ENCODE measurements around the gene PAGR1. TPM values are rescaled to one million over a fixed set of nuclear protein-coding genes. Genes with fewer than 3 reads are reported as not detected.

Gene PAGR1
- total and polyA plus RNA-seq, 2 of the 13 experiments (the other 11 are each of a cell fraction or from before 2014, with no cell fraction given): 9.8 to 66.4 TPM

DNA sequence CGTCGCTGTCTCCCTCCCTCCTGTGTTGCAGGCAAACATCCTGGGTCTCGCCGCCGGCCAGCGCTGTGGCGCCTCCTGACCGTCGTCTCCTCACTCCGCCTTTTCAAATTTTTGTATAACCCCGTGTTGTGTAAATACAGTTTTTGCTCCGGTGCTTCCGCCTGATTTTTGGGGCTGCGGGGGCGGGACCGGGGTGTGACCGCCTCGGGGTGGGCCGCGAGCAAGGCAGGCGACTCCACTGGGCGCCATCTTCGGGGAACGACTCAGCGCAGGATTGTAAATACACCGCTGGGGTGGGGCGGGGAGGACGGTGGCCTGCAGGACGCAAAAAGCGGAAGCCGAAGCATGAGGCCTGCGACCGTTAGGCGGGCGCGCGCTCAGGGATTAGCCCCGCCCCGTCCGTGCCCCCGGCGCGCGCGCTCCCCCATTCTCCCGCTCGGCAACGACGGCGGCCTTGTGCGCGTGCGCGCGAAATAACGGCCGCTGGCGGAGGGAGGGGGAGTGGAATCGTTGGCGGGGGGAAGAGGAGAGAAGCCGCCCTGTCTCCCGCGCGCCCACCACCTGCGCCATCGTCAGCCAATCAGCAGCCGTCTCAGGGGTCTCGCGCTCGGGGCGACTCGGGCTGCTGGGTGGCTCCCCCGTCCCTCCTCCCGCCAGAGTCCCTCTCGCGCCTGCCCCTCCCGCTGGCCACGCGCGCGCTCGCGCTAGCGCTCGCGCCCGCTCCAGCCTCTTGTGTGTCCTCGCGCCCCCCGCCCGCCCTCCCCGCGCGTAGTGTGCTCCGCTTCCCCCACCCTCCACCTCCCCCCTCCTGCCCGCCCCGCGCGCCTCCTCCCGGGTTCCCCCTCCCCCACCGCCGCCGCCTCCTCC lies 10.5 kb upstream of the PAGR1 start (continued):
- TF ChIP-seq, protein P1, sequence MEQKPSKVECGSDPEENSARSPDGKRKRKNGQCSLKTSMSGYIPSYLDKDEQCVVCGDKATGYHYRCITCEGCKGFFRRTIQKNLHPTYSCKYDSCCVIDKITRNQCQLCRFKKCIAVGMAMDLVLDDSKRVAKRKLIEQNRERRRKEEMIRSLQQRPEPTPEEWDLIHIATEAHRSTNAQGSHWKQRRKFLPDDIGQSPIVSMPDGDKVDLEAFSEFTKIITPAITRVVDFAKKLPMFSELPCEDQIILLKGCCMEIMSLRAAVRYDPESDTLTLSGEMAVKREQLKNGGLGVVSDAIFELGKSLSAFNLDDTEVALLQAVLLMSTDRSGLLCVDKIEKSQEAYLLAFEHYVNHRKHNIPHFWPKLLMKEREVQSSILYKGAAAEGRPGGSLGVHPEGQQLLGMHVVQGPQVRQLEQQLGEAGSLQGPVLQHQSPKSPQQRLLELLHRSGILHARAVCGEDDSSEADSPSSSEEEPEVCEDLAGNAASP (CRISPR knock-in tag; IDR thresholded peaks at IDR 0.05; ENCODE audit: borderline replicate concordance): peak; percentile 78
- TF ChIP-seq TBL1XR1 (IDR thresholded peaks at IDR 0.05; ENCODE audit: borderline replicate concordance, low read length, partially characterized antibody) (peak; percentile 49), PHF20 (CRISPR knock-in tag; IDR thresholded peaks at IDR 0.05) (peak; percentile 87), HNRNPL (IDR thresholded peaks at IDR 0.05; ENCODE audit: low read depth, low read length) (peak; percentile 54; the same call in 1 of the 2 replicates), ZNF772 (CRISPR knock-in tag; IDR thresholded peaks at IDR 0.05) (peak; percentile 82; the same call in 1 of the 2 replicates), BHLHE40 (IDR thresholded peaks at IDR 0.05; ENCODE audit: low read length) (peak; percentile 51), ZFP36L1 (CRISPR knock-in tag; IDR thresholded peaks at IDR 0.05) (peak; percentile 78; the same call in 1 of the 2 replicates), TEF (CRISPR knock-in tag; IDR thresholded peaks at IDR 0.05) (peak; percentile 72; the same call in 1 of the 2 replicates), ZNF790 (CRISPR knock-in tag; IDR thresholded peaks at IDR 0.05; ENCODE audit: borderline replicate concordance) (no peak), ZNF674 (CRISPR knock-in tag; IDR thresholded peaks at IDR 0.05; ENCODE audit: low read depth) (no peak), NFAT5 (CRISPR knock-in tag; IDR thresholded peaks at IDR 0.05) (no peak; the same call in 1 of the 2 replicates), ZNF260 (CRISPR knock-in tag; IDR thresholded peaks at IDR 0.05; ENCODE audit: borderline replicate concordance, low read depth) (0 out of 2 replicates have a peak, but pooled peaks have one; percentile 64)
- TF ChIP-seq, protein P2, sequence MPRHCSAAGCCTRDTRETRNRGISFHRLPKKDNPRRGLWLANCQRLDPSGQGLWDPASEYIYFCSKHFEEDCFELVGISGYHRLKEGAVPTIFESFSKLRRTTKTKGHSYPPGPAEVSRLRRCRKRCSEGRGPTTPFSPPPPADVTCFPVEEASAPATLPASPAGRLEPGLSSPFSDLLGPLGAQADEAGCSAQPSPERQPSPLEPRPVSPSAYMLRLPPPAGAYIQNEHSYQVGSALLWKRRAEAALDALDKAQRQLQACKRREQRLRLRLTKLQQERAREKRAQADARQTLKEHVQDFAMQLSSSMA (CRISPR knock-in tag; IDR thresholded peaks at IDR 0.05): peak; percentile 86
- TF ChIP-seq, protein P3, sequence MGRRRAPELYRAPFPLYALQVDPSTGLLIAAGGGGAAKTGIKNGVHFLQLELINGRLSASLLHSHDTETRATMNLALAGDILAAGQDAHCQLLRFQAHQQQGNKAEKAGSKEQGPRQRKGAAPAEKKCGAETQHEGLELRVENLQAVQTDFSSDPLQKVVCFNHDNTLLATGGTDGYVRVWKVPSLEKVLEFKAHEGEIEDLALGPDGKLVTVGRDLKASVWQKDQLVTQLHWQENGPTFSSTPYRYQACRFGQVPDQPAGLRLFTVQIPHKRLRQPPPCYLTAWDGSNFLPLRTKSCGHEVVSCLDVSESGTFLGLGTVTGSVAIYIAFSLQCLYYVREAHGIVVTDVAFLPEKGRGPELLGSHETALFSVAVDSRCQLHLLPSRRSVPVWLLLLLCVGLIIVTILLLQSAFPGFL (CRISPR knock-in tag; IDR thresholded peaks at IDR 0.05): no peak
- TF ChIP-seq, protein P4, sequence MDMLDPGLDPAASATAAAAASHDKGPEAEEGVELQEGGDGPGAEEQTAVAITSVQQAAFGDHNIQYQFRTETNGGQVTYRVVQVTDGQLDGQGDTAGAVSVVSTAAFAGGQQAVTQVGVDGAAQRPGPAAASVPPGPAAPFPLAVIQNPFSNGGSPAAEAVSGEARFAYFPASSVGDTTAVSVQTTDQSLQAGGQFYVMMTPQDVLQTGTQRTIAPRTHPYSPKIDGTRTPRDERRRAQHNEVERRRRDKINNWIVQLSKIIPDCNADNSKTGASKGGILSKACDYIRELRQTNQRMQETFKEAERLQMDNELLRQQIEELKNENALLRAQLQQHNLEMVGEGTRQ (IDR thresholded peaks at IDR 0.05; ENCODE audit: low read depth, low read length): peak; percentile 50
- TF ChIP-seq, protein P4 (CRISPR knock-in tag; IDR thresholded peaks at IDR 0.05; ENCODE audit: borderline replicate concordance): peak; percentile 74; the same call in 1 of the 2 replicates

All from HepG2 (cell line).